ENCODE data around the gene MAOB.

MAOB gene

DNA sequence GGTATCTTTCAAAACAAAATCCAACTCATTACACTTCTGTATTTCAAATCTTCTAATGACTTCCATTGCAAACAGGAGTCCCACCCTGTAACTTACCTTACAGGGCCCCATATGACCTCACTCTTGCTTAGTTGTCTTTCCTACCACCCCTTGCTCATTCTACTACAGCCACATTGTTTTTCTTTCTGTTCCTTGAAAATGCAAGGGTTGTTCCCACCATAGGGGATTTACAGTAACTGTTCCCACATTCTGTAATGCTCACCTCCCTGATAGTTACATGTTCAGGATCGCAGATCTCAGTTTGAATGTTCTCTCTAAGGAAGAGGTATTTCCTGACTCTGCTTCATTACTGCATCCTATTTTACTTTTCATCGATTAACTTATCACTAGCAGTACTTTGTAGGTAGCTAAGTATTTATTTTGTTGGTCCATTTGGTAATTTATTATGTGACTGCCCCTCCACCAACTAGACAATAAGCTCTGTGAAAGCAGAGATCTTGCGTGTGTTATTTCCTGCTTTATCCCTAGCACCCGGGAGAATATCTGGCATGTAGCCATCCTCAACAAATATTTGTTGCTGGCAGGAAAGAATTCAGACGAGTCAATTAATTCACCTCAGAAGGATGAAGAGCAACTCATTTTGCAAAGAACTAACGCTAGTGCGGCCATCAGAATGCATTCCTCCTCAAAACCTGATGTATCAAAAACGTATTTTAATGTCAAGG is 21.4 kb downstream of the MAOB start:
- DNase-seq, result no peak

DNA sequence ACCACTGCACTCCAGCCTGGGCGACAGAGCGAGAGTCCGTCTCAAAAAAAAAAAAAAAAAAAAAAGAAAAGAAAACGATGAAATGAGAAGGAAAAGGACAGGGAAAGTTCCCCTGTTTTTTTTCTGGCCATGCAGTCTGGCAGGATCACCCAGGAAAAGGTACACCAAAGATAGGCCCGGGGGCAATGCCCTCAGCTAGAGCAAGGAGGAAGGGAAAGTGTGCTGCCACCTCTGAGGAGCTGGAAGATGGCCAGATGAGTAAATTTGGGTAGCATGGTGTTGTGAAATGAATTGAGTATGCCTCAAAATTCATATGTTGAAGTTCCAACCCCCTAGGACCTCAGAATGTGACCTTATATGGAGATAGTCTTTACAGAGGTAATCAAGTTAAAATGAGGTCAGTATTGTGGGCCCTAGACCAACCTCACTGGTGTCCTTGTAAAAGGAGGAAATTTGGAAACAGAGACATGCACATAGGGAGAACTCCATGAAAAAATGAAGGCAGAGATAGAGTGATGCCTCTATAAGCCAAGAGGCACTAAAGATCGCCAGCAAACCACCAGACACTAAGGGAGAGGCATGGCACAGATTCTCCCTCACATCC is 28.9 kb downstream of the MAOB start:
- DNase-seq, result no peak

DNA sequence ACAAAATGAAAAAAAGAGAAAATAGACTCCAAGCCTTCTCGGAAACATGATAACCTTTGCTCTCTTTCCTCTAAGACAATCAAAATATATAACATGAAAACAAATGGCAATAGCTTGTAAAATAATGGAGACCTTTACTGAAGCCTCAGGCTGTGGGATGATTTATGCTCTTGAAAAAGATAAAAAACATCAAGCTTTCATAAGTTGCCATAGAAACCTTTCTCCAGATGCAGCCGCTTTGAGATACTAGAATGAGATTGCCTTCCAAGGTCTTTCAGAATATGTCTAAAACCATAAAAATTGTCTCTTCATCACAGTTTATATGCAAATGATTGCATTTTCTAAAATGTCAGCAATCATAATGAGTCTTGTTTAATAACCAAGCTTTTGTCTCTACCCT is 31.6 kb downstream of the MAOB start:
- no peak for DNase-seq

DNA sequence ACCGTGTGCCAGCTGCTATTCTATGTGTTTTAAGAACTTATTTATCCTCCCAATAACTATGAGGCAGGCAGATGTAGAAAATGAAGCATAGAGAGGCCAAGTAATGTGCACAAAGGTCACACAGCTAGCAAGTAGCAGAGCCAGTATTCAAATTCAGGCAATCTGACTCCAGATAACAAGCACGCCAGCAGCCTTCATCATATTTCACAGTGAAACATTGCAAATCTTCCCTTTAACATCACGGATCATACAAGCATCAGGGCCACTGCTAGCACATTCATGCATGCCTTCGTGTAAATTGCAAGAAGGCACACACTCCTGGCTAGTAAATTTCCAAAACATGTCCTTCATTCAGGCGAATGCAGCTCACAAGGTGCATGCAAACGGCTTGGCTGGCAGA is 33.1 kb downstream of the MAOB start:
- DNase-seq, result no peak

DNA sequence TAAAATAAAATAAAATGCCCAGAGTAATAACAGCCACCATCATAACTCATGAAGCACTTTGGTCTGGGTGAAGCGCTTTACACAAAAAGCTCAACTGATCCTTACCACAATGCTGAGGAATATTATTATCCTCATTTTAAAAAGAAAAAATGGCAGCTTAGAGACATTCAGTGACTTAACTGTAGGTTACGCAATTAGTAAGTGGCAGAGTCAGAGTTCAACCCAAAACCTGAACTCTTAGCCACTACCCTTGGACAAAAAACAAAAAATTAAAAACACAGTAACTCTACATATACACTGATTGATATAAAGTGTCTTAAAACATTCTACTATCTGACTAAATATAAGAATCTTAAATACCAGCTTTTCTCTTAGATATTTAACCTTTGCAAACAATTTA is 34.9 kb downstream of the MAOB start:
- no peak for DNase-seq

DNA sequence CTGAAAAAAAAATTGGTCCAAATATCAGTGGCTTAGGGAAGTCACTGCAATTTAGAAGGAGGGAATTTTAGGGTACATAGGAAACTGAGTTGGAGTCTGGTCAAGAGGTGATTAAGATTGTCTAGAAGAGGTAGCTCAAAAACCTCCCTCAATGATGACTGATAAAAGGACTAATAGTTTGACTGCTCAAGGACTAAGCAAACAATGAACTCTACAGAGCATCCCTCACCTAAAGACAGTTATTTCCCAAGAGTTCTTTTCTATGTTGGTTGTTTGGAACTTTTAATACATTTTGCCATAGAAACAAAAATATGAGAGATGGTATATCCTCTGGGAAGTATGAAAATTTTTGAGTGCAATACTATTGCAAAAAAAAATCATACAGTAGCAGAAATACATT is 35.7 kb downstream of the MAOB start:
- no peak for DNase-seq

DNA sequence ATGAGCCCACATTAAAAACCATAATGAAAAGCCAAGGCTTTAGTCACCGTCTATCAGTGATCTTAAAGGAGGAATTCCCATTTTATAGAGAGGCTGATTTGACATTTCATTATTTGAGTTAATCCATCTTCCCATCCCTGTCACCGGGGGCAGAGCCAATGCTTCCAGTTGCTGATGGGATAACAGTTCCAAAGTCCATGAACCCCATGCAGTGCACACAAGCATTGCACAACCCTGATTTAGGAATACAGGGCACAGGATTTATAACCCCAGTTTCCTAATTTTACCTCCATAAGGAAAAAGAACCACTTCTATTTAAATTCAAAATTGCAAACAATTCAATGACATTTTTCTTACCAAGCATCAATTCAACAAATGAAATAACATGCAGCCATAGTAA is 36.5 kb downstream of the MAOB start:
- no peak for DNase-seq

DNA sequence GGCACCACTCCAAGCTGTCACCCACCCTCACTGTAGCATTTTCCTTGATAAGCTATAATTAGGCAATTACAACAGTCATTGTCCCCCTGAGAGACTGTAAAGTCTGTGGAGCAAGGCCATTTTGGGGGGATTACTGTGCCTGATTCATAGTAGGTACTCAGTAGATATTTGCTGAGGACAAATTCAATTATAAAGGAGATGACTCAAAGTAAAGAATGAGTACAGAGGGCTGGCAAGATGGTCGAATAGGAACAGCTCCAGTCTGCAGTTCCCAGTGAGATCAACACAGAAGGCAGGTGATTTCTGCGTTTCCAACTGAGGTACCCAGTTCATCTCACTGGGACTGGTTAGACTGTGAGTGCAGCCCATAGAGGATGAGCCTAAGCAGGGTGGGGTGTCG is 42.0 kb downstream of the MAOB start:
- no peak for DNase-seq

DNA sequence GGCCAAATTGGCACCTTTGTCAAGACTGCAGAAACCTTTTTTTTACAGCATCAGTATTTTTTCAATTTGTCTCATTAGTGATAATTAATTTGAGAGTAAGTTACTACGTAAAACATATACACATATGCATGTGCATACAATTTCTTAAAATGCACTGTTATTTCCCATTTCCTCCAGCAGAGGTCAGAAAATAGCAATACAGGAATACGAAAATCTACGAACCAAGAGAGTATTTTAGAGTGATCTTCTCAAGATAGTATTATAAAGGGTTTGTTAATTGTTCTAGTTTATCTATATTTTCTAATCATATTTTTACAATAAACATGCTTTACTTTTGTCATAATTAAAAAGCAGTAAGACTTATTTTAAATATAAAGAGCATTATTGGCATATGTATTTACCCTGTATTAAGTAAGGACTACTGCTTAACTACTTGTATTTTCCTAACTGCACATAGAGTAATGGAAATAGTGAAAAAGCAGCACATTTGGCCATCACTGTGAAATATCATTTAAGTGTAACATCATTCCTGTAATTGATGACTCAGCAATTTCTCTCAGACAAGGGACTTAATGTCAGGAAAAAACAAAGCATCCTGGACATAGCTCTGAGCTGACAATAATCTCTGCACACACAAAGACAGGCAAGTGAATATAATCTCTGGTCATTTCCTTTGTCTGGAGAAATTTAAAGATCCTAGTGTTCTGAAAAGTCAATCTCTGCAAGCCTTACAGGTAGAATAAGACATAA is 45.6 kb downstream of the MAOB start:
- no peak for DNase-seq

DNA sequence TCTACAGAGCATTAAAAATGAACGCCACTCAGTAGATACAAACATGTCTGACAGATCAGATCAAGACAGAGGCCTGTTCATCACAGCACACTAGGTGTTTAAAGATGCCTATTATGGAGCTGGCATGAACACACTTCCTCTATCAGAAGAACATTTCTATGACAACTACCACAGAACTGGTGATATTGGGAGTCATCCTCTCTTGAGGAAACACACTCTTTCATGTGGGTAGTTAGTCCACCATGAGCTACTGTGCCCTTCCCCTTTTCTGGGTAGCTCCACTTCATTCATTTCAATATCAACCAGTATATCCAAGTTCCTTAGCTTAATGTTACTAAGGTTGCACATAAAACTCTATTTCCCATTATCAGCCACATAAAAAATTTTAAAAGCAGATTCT is 46.7 kb downstream of the MAOB start:
- DNase-seq, result no peak

DNA sequence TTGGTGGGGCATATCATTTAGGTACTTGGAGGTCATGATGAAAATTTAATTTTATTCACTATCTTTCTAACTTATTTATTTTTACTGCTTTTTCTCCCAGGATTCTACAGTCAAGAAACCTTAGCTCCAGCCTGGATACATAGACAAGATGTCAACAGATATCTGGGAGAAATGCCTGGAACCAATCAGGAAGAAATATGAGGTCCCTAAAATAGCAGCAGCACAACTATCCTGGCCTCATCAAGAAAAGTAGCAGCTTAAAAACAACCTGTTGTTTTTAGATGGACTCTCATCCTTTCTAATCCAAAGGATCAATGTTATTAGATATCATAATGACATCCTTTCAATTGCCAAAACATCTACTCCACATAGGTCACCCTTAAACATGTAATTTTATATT is 54.5 kb downstream of the MAOB start:
- DNase-seq, result no peak

DNA sequence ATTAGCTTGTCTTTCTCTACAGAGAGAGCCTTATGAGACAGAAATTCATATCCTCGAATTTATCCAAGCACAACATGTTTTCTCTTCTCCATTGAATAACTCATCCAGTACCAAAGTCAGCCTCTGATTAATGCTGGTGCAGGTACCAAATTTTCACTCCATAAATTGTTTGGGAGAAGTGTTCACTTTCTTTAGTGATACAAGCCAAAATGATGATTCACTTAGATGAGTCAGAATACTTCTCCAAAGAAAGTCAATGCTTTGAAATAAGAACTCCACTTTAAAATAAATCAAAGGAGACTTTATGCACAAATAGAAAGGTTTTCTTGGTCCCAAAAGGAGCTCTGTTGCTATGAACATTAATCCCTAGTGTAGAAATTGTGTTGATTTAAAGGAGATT is 60.2 kb downstream of the MAOB start:
- DNase-seq, result no peak

DNA sequence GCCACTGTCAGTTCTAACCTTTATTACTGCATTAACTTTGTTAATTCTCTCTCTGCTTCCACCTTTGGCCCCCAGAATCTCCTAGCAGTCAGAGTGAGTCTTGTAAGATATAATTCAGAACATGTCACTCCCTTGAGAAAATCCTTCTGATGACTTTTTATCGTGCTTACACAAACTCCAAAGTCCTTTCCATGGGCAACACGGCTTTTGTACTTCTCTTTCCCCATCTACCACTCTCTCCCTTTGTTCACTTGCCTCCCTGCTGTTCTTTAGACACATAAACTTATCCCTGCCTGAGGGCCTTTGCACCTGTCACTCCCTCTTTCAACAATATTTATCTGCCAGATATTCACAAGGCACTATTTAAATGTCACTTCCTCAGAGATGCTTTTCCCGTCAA is 64.8 kb downstream of the MAOB start:
- no peak for DNase-seq

DNA sequence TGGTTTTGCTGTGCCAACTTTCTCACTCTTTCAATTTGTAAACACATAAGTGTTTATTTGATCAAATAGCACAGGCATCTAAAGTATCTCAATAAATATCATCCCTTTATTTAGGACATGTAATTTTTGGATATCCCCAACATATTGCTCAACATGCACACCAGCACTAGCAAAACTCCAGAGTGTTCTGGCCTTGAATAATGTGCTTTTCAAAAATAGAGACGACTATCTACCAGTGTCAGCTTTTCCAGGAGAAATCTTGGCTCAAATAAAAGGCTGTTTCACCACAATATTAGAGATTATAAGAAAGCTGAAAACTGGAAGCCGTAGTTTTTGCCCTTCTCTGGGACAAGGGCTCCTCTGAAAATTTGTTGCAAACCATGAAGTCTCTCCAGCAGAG is 67.0 kb downstream of the MAOB start:
- DNase-seq, result no peak

DNA sequence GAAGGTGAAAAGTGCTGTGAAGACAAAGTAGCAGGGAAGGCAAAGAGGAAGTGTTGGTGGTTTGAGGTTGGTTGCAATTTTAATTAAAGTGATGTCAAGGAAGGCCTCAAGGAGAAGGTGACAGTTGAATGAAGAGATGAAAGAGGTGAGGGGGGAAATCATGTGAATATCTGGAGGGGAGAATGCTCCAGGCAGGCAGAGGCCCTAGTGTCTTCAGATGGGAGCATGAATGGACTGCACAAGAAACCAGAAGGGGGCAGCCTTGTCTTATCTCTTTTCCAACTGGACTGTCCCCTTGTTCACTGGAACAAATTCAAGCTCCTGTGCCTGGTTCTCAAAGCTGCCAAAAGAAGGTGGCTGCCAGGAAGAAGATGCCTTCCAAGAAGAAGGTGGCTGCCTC is 68.4 kb downstream of the MAOB start:
- DNase-seq, result no peak

DNA sequence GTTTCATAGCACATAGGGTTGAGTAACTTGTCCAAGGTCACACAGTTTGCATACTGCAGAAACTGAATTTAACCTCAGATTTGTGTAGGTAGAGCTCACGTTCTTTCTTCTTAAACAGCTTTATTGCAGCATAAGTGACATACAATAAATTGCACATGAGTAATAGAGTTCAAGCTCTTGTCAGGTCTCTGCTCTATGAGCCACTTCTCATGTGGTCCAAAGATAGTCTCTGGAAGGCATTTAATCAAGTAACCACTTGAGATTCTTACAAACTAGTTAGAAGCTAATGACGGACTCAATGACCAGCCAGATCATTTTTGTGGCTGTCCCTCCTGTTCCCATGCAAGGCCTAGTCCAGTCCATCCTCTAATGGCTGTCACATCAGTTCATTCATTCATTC is 68.9 kb downstream of the MAOB start:
- DNase-seq, result no peak

DNA sequence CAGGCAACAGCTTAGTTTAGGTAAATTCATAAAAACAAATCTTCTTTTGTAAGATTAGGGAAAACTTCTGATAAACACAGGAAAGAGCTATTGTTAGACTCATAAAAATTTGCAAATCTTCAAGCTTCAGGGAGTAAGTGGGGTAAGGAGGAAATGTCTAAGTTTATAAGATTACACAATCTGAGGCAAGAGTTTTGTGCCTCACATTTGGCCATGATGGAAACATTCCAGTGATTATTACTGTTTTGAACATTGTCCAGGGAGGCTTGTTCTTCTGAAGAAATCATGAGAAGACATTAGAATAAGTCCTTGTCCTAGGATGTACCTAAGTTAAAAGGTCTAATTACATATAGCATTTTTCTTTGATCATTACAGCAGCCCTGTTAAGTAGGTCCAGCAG is 72.8 kb downstream of the MAOB start:
- no peak for DNase-seq

DNA sequence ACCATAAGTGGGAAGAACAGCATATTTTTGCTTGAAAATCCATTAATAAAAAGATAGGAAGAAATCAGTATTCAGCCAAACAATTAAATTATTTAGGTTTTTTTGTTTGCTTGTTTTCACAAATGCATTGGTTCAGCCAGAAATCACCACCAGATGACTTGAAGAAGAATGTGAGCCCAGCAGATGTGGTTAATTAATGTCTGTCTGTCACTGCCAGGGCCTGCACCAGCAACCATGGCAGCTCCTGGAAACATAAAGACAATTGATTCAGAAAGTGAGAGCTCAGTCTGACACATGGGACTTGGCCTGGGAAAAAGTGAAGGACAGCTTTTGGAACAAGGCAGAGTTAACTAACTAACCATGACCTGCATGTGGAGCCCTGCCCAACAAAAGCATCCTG is 74.0 kb downstream of the MAOB start:
- no peak for DNase-seq

DNA sequence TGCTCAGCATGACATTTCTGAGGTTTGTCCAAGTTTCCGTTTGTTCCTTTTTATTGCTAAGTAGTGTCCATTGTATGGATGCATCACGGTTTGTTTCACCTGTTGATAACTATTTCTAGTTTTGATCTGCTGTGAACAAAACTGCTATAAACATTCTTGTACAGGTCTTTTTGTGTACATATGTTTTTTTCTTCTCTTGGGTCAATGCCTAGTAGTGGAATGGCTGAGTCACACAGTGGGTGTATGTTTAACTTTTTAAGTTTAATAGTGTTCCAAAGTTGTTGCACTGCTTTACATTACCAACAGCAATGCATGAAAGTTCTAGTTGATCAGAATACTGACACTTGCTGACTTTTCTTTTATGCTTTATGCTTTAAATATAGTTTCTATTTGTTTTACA is 76.7 kb downstream of the MAOB start:
- no peak for DNase-seq

DNA sequence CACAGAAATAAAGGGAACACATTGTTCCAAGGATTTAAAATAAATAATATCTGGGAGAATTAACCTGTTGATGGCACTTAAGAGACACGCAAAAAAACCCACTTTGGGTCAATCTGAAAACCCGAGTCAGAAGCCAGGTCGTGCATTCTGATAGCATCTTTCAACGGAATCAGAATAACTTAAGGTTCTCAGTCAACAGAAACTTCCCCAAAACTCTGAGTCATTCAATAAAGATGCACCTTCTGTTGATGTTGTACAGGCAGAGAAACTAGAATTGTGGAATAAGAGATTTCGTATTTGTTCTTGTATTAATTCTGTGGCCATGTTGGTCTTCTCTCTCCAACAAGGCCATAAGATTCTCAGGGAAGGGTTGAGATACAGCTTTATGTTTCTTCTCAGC is 78.2 kb downstream of the MAOB start:
- no peak for DNase-seq

DNA sequence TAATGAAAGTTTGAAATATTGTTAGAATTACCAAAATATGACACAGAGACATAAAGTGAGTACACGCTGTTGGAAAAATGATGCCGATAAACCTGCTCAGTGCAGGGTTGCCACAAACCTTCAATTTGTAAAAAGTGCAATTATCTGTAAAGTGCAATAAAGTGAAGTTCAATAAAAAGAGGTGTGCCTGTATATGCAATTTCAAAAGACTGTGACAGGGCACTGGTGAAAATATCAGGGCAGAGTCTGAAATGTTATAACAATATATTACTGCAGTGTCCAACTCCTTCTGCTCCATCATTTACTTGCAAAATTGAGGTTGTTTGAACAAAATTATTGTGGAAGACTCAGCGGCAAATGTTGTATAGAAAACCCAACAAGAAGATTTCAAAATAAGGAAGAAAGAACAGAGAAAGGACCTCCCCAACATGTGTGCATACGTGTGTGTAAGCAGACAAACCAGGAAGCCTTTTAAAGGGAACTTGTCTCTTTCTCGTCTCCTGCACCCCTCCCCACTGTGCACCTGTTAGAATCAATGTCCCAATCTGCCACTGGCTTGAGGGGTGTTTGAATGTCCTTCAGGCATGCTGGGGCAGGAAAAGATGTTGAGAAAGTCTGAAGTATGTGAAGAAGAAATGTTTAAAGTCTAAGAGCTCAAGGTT is 96.2 kb downstream of the MAOB start:
- DNase-seq, result no peak

DNA sequence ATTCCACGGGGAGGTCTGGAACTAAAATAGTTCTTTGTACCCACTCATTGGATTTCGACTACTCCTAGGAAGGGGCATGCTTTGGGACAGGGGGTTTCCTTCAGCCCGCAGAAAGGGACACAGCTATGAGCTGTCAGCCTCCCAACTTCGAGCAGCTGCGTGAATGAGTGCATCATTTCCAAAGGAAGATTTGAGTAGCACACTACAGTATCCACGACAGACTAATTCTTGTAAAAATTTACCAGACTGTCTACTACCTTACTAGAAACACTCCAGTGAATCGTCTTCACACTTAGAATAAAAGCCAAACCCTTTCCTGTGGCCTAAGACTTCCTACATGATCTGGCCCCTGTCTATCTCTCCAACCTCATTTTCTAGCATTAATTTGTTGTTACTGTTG is 124.2 kb downstream of the MAOB start:
- no peak for DNase-seq

DNA sequence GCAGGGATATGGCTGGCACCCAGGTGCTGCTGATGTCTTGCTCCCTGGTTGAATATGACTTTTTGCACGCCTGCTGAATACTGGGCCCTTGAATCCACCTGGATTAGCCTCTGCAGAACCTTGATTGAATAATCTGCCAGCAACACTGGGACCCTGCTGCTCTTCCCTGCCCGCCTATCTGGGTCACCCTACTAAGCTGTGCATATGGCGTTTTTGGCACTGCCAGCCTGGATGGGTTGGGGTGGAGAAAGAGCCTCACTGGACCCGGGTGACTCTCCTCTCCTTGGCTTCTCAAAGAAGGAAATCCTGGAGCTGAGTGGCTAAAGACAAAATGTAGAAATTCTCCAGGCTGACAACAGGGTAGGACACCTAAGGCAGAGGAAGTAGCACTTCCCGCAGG is 126.2 kb downstream of the MAOB start:
- DNase-seq, result no peak

DNA sequence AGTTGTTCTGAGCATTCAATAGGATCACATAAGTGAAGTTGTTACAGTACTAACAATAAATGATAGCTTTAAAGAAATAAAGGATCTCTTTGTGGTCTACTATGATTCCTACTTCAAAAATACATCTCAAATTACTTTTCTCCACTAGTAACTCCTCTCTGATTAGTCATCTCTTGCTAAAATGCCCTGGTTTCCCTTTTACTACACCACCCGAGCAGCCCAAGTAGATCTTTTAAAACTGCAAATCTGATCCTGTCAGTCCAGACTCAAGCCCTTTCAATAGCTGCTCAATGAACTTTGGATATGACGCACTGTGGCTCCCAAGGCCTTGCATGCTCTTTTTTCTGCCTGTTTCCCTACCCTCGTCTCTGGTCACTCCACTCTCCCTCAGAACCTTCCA is 128.6 kb downstream of the MAOB start:
- no peak for DNase-seq

Data from activated gamma-delta T cell treated with Interleukin-2 at 50 U/mL for 16 hours (primary cell).